Inferior parietal cortex (tissue), 1 donor: Measurements from ENCODE around the gene ILK.

Source experiments
- DNase-seq: peaks from one replicate; pipeline ENCODE4 v3.0.0-alpha.2; 2016; ENCODE audit errors: extremely low spot score

The ILK gene

DNA sequence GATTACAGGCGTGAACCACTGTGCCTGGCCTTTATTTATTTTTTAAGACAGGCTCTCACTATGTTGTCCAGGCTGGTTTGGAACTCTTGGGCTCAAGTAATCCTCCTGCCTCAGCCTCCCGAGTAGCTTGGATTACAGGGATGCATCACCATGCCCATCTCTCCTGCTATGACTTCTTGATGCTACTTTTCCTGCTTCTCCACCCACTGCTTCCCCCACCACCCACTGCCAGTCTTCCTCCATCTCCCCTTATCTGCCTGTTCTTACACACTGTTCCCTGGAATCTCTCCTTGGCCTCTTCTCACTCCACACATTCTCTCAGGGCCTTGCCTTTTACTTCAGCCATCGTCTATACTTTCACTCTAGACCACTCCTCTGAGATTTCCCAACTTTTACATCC is 32.9 kb downstream of the ILK start:
- no peak for DNase-seq

DNA sequence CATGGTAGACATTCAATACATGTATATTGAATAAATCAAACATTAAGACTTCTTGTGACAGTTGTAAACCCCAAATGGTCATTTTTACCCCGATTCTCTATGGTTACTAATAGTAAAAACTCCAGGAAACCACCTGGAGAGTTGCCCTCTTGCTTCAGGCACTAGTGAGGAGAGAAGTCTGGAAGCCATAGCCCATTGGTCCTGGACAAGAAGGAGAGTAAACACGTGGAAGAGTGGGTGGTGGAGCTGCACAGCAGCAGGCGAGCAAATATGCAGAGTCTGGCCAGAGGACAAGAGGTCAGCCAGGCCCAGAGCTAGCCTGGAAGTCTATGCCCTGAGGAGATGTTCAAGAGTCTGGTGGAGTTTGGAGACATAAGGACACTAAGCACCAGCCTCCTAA is 34.3 kb downstream of the ILK start:
- no peak for DNase-seq

DNA sequence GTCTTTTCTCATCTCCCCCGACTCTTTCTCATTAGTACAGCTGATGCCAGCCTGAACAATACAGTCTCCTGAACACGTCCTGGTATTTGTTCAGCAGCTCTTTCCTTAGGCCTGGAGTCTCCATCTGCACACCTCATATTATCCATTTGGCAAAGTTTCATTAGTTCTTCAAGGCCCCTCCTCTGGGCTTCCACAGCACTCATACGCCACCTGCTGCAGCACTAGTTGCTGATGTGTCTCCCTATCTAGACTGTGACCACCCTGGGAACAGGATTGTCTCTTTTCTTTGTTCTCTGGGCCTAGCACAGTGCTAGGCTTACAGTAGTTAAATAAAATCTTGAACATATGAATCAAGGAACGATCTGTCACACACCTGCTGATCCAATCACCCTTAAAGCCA is 34.9 kb downstream of the ILK start:
- no peak for DNase-seq

DNA sequence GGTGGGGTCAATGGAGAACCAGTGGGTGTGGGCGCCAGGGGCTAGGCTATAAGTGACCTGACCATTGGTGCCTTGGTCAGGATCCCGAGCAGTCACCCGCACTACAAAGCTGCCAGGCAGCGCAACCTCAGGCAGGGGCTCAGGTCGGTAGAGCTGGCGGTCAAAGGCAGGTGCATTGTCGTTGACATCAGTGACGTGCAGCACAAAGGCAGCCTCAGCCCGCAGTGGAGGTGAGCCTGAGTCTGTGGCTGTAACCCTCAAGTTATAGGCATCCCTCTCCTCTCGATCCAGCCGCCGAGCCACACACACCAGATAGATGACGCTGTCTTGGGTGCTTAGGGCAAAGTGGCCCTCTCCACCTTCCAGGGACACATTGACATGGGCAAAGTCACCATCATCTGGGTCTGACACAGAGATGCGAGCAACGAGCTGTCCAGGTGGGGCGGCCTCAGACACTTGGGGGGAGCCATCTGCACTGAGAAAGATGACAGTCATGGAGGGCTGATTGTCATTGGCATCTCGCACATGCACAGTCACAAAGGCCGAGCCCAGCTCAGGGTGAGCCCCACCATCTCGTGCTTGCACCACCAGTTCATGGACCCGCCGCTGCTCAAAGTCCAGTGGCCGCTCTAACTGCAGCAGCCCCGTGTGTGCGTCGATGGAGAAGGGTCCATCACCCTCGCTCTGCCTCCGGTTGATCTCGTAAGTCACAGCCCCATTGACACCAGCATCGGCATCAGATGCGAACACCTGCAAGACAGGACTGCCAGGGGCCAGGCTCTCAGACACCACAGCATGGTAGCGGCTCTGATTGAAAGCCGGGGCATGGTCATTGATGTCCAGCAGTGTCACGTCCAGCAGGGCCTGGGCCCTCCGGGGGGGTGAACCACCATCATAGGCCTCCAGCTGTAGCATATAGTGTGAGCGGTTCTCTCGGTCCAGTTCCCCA is 36.7 kb downstream of the ILK start:
- no peak for DNase-seq

DNA sequence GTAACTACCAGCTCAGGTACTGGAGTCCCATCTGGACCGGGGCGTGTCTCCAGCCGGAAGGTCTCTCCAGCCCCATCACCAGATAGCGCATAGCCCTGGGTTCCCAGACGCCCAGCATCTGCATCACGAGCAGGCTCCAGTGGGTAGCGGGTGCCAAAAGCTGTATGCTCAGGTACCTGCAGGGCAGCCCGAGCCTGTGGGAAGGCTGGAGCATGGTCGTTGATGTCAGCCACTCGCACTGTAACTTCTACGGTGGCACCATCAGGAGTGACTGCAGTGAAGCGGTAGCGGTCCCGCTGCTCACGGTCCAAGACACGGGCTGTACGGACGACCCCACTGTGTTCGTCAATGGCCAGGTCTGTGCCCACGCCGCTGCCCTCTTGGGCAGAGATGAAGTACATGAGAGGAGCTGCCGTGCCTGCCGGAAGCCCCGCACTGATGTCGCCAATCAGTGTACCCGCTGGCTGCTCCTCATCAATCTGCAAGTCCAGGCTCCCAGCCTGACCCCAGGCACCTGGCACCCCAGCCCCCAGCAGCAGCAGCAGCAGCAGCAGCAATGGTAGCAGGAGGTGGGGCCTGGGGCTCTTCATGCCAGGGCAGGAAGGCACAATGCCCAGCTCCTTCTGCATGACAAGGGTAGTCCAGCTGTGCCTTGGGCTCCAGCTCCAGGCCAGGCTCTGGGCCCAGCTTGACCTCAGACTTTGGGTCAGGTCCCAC is 37.6 kb downstream of the ILK start:
- DNase-seq = no peak

DNA sequence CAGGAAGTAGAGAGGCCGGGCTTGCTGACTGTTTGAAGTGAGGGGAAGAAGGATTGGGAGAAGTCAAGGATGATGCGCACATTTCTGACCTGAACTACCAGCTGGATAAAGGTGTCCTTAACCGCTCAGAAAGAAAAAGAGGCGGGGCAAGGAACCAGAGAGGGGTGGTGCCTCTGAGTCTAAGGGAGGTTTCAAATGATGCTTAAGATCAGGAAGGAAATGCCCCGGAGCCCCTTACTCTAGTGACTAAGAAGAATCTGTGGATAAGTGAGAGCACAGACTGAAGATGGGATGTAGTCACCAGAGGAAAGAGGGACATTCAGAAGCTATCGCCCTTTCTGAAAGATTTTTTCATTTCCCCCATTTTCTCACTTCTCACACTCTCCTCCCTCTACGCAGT is 39.4 kb downstream of the ILK start:
- DNase-seq = no peak

DNA sequence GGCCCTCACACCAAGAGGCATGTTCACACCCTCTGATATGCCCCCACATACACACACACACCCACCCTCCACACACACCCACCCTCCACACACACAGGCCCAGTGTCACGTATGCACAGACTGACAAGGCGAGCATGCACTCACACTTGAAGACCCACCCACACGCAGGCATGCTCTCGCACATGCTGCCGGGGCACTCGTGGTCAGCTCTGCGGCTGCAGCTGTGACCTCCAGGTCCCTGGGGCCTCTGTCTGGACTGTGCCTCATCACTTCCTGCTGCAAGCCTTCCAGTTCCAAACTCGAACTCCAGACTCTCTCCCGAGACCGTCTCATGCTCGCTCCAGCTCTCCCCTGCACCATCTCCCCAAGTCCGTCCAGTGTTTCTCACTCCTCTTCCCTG is 42.5 kb downstream of the ILK start:
- DNase-seq = no peak

DNA sequence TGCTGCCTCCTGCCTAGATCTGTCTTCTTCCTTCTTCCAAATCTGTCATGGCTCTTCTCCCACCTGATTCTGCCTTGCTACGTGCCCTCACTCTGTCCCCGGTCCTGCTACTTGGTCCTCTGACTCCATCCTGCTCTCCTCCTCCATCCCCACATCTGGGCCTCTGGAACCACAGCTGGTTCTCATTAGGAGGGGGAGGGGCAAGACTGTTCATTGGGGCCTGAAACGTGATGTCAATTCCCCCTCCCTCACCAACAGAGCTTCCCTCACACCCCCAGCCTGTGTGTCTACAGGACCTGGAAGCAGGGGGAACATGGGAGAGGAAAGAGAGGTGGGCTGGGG is 43.0 kb downstream of the ILK start:
- DNase-seq = no peak

DNA sequence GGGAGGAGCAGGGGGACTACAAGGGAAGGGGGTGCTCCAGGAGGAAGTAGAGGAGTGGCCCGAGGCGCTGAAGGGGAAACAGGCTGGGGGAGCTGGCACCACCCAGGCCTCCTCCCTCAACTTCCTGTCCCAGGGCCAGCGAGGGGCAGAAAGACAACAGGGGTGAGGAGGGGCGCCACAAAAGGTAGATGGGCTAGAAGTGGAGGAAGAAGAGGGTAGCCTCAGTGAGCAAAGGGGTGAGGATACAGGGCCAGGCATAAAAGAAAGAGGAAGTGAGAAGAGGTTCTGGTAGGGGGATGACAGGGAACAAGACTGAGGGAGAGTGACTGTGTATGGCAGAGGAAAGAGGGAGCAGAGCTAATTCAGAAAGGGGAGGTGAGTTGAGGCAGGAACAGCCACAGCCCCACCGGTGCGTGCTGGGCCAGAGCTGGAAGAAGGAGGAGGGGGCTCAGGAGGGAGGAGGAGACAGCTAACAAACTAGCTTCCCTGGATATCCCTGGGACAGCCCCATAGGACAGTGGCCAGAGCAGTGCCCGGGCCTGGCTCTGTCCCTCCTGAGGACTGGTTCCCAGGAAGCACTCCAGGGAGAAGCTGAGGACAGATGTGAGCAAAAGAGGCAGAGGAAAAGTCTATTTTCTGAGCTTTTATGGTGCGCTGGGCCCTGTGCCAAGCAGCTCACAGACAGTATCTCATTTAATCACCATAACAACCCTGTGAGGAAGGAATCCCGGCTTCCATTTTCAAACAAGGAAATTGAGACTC is 43.5 kb downstream of the ILK start:
- DNase-seq = no peak

DNA sequence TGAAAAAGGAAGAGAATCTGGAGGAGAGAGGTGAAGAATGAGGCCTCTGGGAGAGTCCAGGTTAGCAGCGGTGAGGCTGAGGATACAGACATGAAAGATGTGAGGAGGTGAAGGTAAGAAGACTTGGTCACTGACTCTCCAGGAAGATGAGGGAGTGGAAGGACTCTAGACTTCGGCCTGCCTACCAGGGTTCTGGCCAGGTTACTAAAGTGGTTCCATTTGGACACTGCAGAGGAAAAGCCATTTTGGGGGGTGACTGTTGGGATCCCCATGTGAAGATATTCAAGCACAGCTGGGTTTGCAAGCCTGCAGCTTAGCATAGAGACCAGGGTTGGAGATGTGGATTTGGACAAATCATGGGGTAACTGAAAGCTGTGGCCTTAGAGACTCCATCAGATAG is 44.3 kb downstream of the ILK start:
- no peak for DNase-seq

DNA sequence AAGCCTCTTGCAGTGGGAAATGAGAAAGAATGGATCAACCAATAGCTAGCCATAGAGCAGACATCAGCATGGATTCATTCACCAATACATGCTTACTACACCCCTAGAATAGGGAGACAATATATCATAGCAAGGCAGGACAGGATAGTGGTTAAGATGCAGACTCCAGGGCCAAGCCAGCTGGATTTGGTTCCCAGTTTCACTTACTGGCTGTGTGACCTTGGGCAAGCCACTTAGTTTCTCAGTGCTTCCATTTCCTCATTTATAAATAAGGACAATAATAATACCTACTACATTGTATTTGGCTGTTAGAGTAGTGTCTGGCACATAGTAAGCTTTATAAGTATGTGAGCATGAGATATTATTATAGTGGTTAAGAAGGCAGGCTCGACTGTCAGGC is 44.9 kb downstream of the ILK start:
- DNase-seq = no peak

DNA sequence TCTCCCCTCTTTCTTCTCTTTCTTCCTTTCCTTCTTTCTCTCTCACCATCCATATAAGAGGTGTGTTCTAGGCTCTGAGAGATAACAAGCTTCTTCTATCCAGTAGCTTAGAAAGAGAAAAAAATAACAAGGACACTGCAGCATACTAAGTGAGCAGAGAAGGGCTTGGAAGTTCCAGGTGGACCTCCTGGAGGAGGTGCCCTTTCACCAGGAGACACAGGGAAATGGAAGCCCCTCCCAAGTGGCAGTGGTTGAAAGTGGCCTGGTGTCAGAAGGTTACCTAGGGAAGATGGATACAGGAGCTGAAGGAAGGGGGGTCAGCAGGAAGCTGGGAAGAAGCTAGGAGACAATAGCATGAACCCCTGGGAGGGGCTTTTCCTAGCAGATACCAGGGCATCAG is 46.5 kb downstream of the ILK start:
- no peak for DNase-seq

DNA sequence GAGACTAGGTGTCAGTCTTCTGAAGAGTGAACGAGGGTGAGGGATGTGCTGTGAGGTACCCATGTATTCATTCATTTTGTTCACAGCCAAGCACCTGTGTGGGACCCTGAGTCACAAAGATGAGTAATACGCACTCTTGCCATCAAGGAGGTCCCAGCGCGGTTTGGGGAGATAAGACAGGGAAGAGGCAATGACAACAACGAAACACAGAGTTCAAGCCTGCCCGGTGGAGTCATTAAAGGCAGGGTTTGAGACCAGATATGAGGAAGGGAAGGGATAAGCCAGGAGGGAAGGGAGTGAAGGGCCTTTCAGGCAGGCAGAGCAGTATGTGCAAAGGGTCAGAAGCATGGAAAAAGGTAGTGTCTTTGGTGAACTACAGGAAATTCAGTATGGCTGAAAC is 47.4 kb downstream of the ILK start:
- no peak for DNase-seq

DNA sequence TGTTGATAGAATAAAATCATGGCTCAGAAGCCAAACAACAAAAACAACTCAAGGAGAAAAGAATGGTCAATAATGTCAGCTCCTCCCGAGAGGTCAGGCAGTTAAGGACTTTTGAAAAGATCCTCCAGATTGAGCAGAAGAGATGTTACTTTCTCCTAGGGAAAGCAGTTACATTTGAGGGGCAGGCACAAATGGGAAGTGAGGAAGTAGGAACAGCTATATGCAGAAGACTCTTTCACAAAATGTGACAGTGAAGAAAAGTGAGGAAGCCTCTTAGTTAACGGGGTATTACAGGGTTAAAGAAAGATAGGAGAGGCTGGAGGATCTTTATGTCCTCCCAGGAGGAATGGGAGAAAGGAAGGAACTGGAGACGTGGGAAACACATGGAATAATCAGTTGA is 48.6 kb downstream of the ILK start:
- DNase-seq = no peak

DNA sequence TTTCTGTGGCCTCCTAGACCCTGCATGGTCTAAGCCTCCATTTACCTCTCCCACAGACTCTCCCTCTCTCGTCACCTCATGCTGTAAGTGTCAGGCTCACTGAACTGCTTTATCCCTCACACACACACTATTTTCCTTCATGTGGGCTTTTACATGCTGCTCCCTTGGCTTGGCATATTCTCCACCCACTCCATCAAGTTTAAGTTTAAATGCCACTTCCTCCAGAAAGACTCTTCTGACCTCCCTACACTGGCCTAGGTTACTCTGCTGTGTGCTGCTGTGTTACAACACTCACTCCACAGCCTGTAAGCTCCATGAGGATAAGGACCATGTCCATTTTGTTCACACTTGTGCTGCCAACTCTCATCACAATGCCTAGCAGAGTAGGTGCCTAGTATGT is 49.5 kb downstream of the ILK start:
- no peak for DNase-seq

DNA sequence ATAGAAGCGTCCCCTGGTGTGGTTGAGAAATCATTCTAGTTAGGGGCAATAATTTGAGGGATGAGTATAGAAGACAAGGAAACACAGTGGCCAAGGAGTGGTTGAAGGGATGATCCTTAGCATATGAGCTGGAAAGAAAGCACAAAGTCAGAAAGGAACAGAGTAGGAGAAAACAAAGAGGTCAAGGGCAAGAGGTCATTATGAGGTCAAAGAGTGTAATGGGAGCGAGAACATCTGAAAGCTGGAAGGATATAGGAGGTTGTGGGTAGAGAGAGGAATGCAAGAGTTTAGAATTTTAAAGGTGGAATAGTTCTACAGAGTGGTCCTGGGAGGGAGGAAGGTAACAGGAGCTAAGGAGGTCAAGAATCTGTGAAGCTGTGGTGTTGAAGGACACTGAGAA is 50.1 kb downstream of the ILK start:
- DNase-seq = no peak

DNA sequence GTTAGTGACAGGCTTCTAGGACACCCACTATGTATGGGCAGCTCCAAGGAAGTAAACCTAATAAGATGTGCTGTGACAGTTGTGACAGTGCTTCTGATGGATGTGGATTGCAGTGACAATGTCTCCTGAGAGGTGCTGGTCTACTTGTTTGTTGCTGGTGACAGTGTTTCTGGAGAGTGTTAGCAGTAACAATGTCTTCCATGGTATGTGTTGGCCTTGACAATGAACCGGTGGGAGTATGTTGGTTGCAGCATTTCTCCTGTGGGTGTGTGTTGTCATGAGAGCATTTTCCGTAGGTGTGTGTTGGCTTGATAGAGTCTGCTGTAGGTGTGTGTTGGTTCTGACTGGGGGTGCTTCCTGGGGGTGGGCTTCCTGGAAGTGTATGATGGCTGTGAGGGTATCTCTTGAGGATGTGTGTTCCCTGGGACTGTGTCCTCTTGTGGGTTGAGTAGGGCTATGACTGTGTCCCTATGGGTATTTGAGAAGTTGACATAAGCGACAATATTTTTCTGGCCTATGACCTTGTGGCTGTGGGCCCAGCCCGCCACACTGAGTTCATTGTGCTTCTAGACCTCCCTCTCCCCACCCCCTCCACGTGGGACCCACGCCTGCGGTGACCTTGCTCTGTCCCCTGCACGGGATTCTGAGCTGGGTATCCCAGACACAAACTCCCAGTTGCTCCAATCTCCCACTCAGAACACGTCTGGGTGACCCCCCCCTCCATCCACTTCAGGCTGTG is 50.9 kb downstream of the ILK start:
- DNase-seq = no peak

DNA sequence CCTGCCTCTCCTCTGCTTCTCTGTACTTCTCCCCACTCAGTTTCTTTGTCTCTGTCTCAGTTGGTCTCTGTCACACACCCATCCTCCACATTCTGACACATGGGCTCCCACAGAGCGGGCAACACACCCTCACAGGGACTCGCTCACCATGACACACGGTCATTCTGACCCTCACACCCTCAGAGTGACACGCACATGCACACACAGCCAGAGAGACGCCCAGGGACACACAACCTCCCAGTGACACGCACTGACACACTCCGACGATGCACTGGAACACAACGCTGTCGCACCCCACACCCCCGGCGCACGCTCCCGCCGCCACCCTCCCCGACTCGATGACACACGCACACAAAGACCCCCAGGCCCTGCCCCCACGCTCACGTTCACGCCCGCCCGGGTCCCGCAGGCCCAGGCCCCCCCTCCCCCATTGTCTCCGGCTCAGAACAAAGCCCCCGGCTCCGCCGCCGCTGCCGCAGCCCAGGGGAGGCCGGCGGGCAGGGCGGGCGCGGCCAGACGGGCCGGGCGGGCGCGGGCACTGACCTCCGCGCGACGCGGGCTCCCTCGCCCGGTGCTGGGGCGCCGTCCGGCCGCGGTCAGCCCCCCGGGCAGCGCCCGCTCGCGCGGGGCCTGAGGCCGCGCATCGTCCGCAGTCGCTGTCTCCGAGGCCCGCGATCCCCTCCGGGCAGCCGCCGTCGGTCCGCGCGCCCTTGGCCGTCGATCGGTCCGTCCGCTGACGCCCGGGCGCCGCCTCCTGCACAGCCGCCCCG is 51.6 kb downstream of the ILK start:
- DNase-seq = no peak

DNA sequence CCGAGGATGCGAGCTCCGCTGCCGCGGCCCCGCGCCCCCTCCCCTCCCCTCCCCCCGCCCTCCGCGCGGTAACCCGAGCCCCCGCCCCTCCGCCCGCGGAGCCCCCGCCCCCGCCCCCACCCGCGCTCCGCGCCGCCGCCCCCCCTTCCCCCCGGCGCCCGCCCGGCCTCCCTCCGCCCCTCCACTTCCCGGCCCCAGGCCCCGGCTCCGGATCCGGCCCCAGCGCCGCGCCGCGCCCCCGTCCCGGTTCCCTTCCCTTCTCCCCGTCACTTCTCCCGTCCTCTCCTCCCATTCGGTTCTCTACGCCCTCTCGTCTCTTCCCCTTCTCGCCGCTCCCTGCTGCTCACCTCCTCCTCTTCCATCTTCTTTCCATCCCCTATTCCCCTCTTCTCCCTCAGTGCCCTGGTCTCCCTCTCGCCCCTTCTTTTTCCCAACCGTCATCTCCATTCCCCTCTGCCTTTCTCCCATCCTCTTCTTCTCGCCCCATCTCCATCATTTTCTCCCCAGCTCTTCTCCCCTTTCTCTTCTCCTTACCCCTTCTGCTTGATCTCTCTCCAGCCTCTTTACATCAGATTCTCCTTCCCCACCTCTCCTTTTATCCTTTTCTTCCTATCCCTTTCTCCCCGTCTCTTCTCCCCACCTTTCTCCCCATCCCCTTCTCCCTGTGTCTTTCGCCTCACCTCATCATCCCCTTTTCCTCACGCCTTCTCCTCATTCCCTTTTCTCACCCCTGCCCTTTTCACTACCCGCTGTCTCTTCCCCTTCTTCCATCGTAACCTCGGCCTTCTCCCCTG is 52.4 kb downstream of the ILK start, which contains the start of gene DCHS1:
TSS of gene DCHS1 (minus strand) at position 20 of the 794 bp plus-strand sequence. CDS start 14,196 bp downstream, outside the sequence.
- no peak for DNase-seq

DNA sequence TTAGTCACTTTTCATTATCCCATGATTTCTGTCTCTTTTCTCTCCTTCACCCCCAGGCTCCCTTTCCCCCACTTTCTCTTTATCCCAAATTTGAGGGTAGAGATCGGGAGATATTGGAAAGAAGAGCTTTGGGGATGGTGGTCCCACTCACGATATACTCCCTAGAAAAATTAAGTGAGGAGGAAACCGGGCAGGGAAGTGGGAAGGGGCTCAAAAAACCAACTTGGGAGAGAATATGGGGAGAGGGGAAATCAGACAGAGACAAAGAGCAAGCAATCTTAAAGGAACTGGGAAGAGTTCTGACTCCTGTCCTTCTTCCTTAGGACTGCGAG is 53.0 kb downstream of the ILK start:
- no peak for DNase-seq
